Ovary (tissue), 9 donors: ENCODE measurements around the gene GPC6. TPM values are rescaled to one million over a fixed set of nuclear protein-coding genes. Genes with fewer than 3 reads are reported as not detected.
A peak's percentile ranks its signal among the peaks of the same experiment; 100 is the strongest.

Experiments used
- DNase-seq, 5 donors: peaks; one replicate each; pipeline ENCODE4 v3.0.0-alpha.2; 2019 to 2020
- H3K27ac ChIP-seq, 2 donors: fragments of 200-600 bp; one replicate each; pipeline versions ENCODE4 v1.5.1 to v1.8.0; 2019 to 2022
- H3K27me3 ChIP-seq: fragments of 200-600 bp; one replicate; pipeline ENCODE4 v1.8.0; 2022
- H3K36me3 ChIP-seq: fragments of 200-600 bp; sonication (generic); one replicate; pipeline ENCODE4 v1.5.1; 2019
- H3K4me1 ChIP-seq: one replicate; pipeline ENCODE4 v1.8.1; 2013; ENCODE audit warnings: mild to moderate bottlenecking, moderate library complexity; ENCODE audit not compliant: insufficient read depth
- H3K4me3 ChIP-seq: fragments of 200-600 bp; sonication (generic); one replicate; pipeline ENCODE4 v1.5.1; 2017
- H3K9me3 ChIP-seq, 2 donors: fragments of 200-600 bp in 1 of 2; sonication (generic) in 1 of 2; one replicate each; pipeline versions ENCODE4 v1.5.1 to v1.8.1; 2013 to 2019; ENCODE audit warnings: mild to moderate bottlenecking in 1 of 2, moderate library complexity in 1 of 2
- CTCF ChIP-seq, 3 donors: fragments of 450-650 bp in 2 of 3; fragments of 200-600 bp in 1 of 3; IDR thresholded peaks; one replicate each; pipeline versions ENCODE4 v1.5.1 to v1.8.0; 2016 to 2022; ENCODE audit warnings: antibody characterized with exemption in 3 of 3, mild to moderate bottlenecking in 1 of 3
- EP300 ChIP-seq: sonication (generic); formaldehyde crosslinking; IDR thresholded peaks from one replicate; pipeline ENCODE4 v1.6.1; 2017; ENCODE audit warnings: antibody characterized with exemption
- POLR2A ChIP-seq: fragments of 450-650 bp; IDR thresholded peaks from one replicate; pipeline ENCODE4 v1.6.1; 2017; ENCODE audit warnings: antibody characterized with exemption, mild to moderate bottlenecking, moderate library complexity
- WGBS, 3 donors: extraction: QIAGEN DNeasy Blood & Tissue Kit in 1 of 3; methylation state at CpG; one replicate each; pipeline versions ENCODE4 v1.1.5 to v1.1.7; 2013 to 2017; 5-methylcytosine and 5-hydroxymethylcytosine counted together
- intact Hi-C, 4 donors: fragments of 100-400 bp; cut with DNase I; formaldehyde crosslinking; loops; one replicate each; pipeline versions ENCODE4 v1.11.0 to v1.15.1; 2022 to 2023
- polyA plus RNA-seq, 2 donors: library from polyadenylated mRNA; stranded (reverse); fragments of 200-250 nt in 1 of 2; fragments of 350-450 nt in 1 of 2; fragmentation: Illumina TruSeq in 1 of 2; extraction: RNeasy Lipid Tissue Mini Kit (QIAGEN cat#74804) in 1 of 2; gene quantifications; one replicate each; pipeline ENCODE4 v1.2.3, GENCODE V29; 2013 to 2014
- total RNA-seq, 7 donors: library from RNA; depleted of rRNA in 2 of 7; stranded (reverse); fragments of >200 nt in 2 of 7; fragmentation: NEBNext Ultra II Directional in 3 of 7; extraction: Animal tissue kit (Norgen Biotek cat#: 25700) in 3 of 7; gene quantifications; one replicate each; pipeline versions ENCODE4 v1.1.0 to v1.2.4, GENCODE V29; 2016 to 2023
- donor health status: DM: no; HTN: no; CAD: no; lungs with moderate emphysema.
- donor health status: DM: no; HTN: no; CAD: no.
- donor health status: Bipolar disorder and iron deficiency.
- donor health status: DM: yes; HTN: yes; CAD: no.
- donor health status: DM: no; HTN: no; CAD: no.
- donor health status: DM: yes; HTN: yes; CAD: no.

GPC6 gene
- total and polyA plus RNA-seq, 9 donors, result 4.3 to 22.3 (median 17.9) TPM

GRCh38 chr13:94192431-94192975 lies 965.9 kb downstream of the GPC6 start:
- Histone ChIP-seq H3K4me3 (no peak overlapping the region), H3K27ac (no peak overlapping the region), H3K27me3 (no peaks in the 10 kb centered on the region), H3K4me1 (no peaks in the 10 kb centered on the region), H3K36me3 (no peaks in the 10 kb centered on the region), H3K9me3 (no peaks in the 10 kb centered on the region)
- intact Hi-C loops, result no loop called here
- TF ChIP-seq POLR2A, result no peak
- TF ChIP-seq EP300, result no peak
- no peak for TF ChIP-seq CTCF (IDR thresholded peaks at IDR 0.05)
- peak in 1 of 5 donors; percentile 17 for DNase-seq
- 76 to 94% (median 86%) methylated on average over 3 of the region's 3 CpGs for WGBS, 3 donors

GRCh38 chr13:94195715-94196114 lies 969.1 kb downstream of the GPC6 start:
- no peaks in the 10 kb centered on the region for H3K9me3 ChIP-seq
- H3K4me3 ChIP-seq, result no peak overlapping the region
- H3K27me3 ChIP-seq, result no peaks in the 10 kb centered on the region
- no peak for DNase-seq
- intact Hi-C loops, result no loop called here
- H3K4me1 ChIP-seq, result no peaks in the 10 kb centered on the region
- H3K27ac ChIP-seq, result no peak overlapping the region
- WGBS, 3 donors, result 51 to 80% (median 80%) methylated on average over 2 of the region's 2 CpGs
- no peaks in the 10 kb centered on the region for H3K36me3 ChIP-seq
- TF ChIP-seq EP300 (no peak), POLR2A (no peak), CTCF (IDR thresholded peaks at IDR 0.05) (no peak)

GRCh38 chr13:94196413-94196812 lies 969.8 kb downstream of the GPC6 start:
- H3K4me3 ChIP-seq, result no peak overlapping the region
- DNase-seq, result no peak
- H3K4me1 ChIP-seq, result no peaks in the 10 kb centered on the region
- H3K27ac ChIP-seq, result no peak overlapping the region
- WGBS, 3 donors, result 85 to 90% (median 85%) methylated on average over 5 of the region's 5 CpGs
- intact Hi-C loops, result no loop called here
- TF ChIP-seq CTCF (IDR thresholded peaks at IDR 0.05) (no peak), EP300 (no peak), POLR2A (no peak)
- H3K9me3 ChIP-seq, result no peaks in the 10 kb centered on the region
- H3K36me3 ChIP-seq, result no peaks in the 10 kb centered on the region
- H3K27me3 ChIP-seq, result no peaks in the 10 kb centered on the region

- intact Hi-C loops, result no loop called here
- WGBS, 3 donors, result 82 to 88% (median 82%) methylated on average over 4 of the region's 4 CpGs
- H3K4me1 ChIP-seq, result no peaks in the 10 kb centered on the region
Measured at GRCh38 chr13:94198681-94199080, 972.1 kb downstream of the GPC6 start.

More at GRCh38 chr13:94198681-94199080, 972.1 kb downstream of the GPC6 start:
- no peak for DNase-seq
- TF ChIP-seq POLR2A, result no peak
- TF ChIP-seq CTCF (IDR thresholded peaks at IDR 0.05), result no peak
- TF ChIP-seq EP300, result no peak
- Histone ChIP-seq H3K27ac (no peak overlapping the region), H3K9me3 (no peaks in the 10 kb centered on the region), H3K4me3 (no peak overlapping the region), H3K27me3 (no peaks in the 10 kb centered on the region), H3K36me3 (no peaks in the 10 kb centered on the region)
